ENCODE results near the gene CNTNAP2.

Gene CNTNAP2

DNA sequence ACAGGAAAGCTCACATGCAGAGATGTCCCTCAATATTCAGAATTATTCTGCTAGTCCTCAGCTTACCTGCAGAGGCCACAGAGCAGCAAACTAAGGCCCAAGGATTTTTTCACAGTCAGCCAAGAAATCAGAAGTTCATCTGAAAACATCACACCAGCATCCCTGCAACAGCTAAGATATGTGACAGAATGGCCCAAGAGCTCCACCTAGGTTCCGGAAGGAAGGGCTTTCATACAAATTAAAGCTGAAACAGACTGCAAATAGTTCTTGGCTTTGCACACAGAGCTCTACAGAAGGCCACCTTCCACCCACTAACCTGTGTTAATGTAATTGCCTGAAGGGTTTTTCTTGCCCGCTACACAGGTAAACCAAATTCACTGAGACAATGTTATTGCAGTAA is 2035.2 kb downstream of the CNTNAP2 start:
- Histone ChIP-seq H3K27ac (ENCODE audit: extremely low read depth, low read depth, low read length) (no peak overlapping the region), H3K36me3 (ENCODE audit: control insufficient read depth in 2 of 2, insufficient read depth in 1 of 2, low read length in 2 of 2) (no peaks in the 10 kb centered on the region), H3K4me3 (ENCODE audit: low read depth, low read length) (no peak overlapping the region), H3K9me3 (ENCODE audit: control insufficient read depth, insufficient read depth, low read depth, low read length) (no peaks in the 10 kb centered on the region), H3K4me1 (ENCODE audit: control insufficient read depth, insufficient read depth, low read length) (no peaks in the 10 kb centered on the region)
- CTCF ChIA-PET = interaction anchor here (1.0 to 2.2 kb wide), 2 partner anchors 9 to 113 kb away, joined by 3 to 6 read pairs; no protein-coding TSS in a partner anchor
- POLR2A ChIA-PET = no interaction called here
- TF ChIP-seq ZBTB21 (tag by site-specific recombination; IDR thresholded peaks at IDR 0.05) (no peak), YY2 (tag by site-specific recombination; IDR thresholded peaks at IDR 0.05) (no peak), ZNF2 (tag by site-specific recombination; IDR thresholded peaks at IDR 0.05) (no peak), ZNF112 (tag by site-specific recombination; IDR thresholded peaks at IDR 0.05) (no peak), ZNF354C (tag by site-specific recombination; IDR thresholded peaks at IDR 0.05; ENCODE audit: borderline replicate concordance, low read depth) (no peak), ZNF529 (tag by site-specific recombination; IDR thresholded peaks at IDR 0.05; ENCODE audit: insufficient replicate concordance) (no peak), ZNF596 (tag by site-specific recombination; IDR thresholded peaks at IDR 0.05) (no peak), ZNF292 (tag by site-specific recombination; IDR thresholded peaks at IDR 0.05; ENCODE audit: borderline replicate concordance, low read depth) (no peak), ZNF175 (tag by site-specific recombination; IDR thresholded peaks at IDR 0.05) (no peak), ZNF549 (tag by site-specific recombination; IDR thresholded peaks at IDR 0.05) (no peak), ZNF530 (tag by site-specific recombination; IDR thresholded peaks at IDR 0.05; ENCODE audit: low read depth) (no peak), ZNF302 (tag by site-specific recombination; IDR thresholded peaks at IDR 0.05; ENCODE audit: low read depth) (no peak), ZNF155 (tag by site-specific recombination; IDR thresholded peaks at IDR 0.05) (no peak), FEZF1 (tag by site-specific recombination; IDR thresholded peaks at IDR 0.05) (no peak)
- TF ChIP-seq, protein P1, sequence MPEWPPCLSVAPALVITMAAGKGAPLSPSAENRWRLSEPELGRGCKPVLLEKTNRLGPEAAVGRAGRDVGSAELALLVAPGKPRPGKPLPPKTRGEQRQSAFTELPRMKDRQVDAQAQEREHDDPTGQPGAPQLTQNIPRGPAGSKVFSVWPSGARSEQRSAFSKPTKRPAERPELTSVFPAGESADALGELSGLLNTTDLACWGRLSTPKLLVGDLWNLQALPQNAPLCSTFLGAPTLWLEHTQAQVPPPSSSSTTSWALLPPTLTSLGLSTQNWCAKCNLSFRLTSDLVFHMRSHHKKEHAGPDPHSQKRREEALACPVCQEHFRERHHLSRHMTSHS (tag by site-specific recombination; IDR thresholded peaks at IDR 0.05) = no peak
- TF ChIP-seq, protein P2, sequence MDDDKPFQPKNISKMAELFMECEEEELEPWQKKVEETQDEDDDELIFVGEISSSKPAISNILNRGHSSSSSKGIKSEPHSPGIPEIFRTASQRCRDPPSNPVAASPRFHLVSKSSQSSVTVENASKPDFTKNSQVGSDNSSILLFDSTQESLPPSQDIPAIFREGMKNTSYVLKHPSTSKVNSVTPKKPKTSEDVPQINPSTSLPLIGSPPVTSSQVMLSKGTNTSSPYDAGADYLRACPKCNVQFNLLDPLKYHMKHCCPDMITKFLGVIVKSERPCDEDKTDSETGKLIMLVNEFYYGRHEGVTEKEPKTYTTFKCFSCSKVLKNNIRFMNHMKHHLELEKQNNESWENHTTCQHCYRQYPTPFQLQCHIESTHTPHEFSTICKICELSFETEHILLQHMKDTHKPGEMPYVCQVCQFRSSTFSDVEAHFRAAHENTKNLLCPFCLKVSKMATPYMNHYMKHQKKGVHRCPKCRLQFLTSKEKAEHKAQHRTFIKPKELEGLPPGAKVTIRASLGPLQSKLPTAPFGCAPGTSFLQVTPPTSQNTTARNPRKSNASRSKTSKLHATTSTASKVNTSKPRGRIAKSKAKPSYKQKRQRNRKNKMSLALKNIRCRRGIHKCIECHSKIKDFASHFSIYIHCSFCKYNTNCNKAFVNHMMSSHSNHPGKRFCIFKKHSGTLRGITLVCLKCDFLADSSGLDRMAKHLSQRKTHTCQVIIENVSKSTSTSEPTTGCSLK (tag by site-specific recombination; IDR thresholded peaks at IDR 0.05) = no peak
- TF ChIP-seq, protein P3, sequence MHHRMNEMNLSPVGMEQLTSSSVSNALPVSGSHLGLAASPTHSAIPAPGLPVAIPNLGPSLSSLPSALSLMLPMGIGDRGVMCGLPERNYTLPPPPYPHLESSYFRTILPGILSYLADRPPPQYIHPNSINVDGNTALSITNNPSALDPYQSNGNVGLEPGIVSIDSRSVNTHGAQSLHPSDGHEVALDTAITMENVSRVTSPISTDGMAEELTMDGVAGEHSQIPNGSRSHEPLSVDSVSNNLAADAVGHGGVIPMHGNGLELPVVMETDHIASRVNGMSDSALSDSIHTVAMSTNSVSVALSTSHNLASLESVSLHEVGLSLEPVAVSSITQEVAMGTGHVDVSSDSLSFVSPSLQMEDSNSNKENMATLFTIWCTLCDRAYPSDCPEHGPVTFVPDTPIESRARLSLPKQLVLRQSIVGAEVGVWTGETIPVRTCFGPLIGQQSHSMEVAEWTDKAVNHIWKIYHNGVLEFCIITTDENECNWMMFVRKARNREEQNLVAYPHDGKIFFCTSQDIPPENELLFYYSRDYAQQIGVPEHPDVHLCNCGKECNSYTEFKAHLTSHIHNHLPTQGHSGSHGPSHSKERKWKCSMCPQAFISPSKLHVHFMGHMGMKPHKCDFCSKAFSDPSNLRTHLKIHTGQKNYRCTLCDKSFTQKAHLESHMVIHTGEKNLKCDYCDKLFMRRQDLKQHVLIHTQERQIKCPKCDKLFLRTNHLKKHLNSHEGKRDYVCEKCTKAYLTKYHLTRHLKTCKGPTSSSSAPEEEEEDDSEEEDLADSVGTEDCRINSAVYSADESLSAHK (tag by site-specific recombination; IDR thresholded peaks at IDR 0.05) = no peak
- TF ChIP-seq, protein P4, sequence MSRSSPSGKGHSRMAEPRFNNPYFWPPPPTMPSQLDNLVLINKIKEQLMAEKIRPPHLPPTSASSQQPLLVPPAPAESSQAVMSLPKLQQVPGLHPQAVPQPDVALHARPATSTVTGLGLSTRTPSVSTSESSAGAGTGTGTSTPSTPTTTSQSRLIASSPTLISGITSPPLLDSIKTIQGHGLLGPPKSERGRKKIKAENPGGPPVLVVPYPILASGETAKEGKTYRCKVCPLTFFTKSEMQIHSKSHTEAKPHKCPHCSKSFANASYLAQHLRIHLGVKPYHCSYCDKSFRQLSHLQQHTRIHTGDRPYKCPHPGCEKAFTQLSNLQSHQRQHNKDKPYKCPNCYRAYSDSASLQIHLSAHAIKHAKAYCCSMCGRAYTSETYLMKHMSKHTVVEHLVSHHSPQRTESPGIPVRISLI (tag by site-specific recombination; IDR thresholded peaks at IDR 0.05) = no peak

DNA sequence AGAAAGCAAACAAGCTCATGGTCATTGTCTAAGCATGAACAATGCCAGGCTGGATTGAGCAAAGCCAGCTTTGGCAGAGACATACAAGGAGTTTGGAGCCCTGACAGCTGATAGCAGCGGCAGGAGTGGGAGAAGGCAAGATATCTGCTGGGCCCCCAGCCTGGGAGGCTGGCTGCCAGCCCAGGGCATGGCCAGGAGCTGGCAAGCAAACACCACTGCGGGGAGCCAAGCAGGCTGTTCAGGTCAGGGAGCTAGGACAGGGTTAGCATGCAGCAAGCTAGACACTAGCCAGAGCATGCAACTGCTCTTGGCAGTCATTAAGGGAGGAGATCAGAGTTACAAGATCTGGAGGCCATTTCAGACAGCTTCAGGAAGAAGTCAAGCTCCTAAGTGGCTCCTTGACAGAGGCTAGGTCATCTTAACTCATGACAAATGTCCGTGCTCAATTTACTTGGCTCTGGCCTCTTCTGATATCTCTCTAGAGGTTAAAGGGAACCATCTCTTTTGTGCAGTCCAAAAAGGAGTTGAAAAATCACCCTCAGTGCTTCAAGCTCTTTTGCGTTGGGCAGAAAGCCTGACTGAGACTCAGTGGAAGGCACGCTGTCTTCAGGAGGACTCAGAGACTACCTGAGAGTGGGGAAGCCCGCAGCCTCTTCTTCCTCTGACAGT is 2037.1 kb downstream of the CNTNAP2 start:
- H3K36me3 ChIP-seq (ENCODE audit: control insufficient read depth in 2 of 2, insufficient read depth in 1 of 2, low read length in 2 of 2) = no peaks in the 10 kb centered on the region
- no peak overlapping the region for H3K4me3 ChIP-seq (ENCODE audit: low read depth, low read length)
- no peaks in the 10 kb centered on the region for H3K9me3 ChIP-seq (ENCODE audit: control insufficient read depth, insufficient read depth, low read depth, low read length)
- no peak overlapping the region for H3K27ac ChIP-seq (ENCODE audit: extremely low read depth, low read depth, low read length)
- ChIA-PET POLR2A (no interaction called here), CTCF (interaction anchor here (0.8 to 1.3 kb wide), 3 partner anchors 10 to 207 kb away, joined by 3 to 7 read pairs (median 4); no protein-coding TSS in a partner anchor)
- no peaks in the 10 kb centered on the region for H3K4me1 ChIP-seq (ENCODE audit: control insufficient read depth, insufficient read depth, low read length)
- TF ChIP-seq SCRT2 (tag by site-specific recombination; IDR thresholded peaks at IDR 0.05) (no peak), ZFHX2 (tag by site-specific recombination; conservative IDR thresholded peaks at IDR 0.05) (no peak), ZNF274 (IDR thresholded peaks at IDR 0.05; ENCODE audit: low read length) (no peak), ZNF274 (tag by site-specific recombination; IDR thresholded peaks at IDR 0.05; ENCODE audit: borderline replicate concordance) (no peak), ZNF768 (tag by site-specific recombination; IDR thresholded peaks at IDR 0.05) (no peak), ZNF350 (tag by site-specific recombination; IDR thresholded peaks at IDR 0.05) (no peak), ZNF133 (tag by site-specific recombination; IDR thresholded peaks at IDR 0.05) (no peak)
- TF ChIP-seq, protein P5, sequence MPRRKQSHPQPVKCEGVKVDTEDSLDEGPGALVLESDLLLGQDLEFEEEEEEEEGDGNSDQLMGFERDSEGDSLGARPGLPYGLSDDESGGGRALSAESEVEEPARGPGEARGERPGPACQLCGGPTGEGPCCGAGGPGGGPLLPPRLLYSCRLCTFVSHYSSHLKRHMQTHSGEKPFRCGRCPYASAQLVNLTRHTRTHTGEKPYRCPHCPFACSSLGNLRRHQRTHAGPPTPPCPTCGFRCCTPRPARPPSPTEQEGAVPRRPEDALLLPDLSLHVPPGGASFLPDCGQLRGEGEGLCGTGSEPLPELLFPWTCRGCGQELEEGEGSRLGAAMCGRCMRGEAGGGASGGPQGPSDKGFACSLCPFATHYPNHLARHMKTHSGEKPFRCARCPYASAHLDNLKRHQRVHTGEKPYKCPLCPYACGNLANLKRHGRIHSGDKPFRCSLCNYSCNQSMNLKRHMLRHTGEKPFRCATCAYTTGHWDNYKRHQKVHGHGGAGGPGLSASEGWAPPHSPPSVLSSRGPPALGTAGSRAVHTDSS (tag by site-specific recombination; IDR thresholded peaks at IDR 0.05) = no peak
